Activated CD8-positive, alpha-beta memory T cell treated with anti-CD3 and anti-CD28 coated beads for 36 hours (primary cell): Measurements from ENCODE around the gene SNX9. TPM values are rescaled to one million over a fixed set of nuclear protein-coding genes. Genes with fewer than 3 reads are reported as not detected.
"Not testable (repeated sequence)": the region's sequence is repeated elsewhere in the genome, so short reads cannot be mapped to it uniquely, and the experiment has no call there.

Experiments used
- CTCF ChIA-PET: fragments of 350-600 bp; sonication (Branson Sonifier 250); formaldehyde crosslinking; loops from one replicate; lab custom pipeline; 2021; ENCODE audit warnings: antibody characterized with exemption; lab: Charles Lee
- POLR2A ChIA-PET: fragments of 350-600 bp; sonication (Branson Sonifier 250); formaldehyde crosslinking; loops from one replicate; lab custom pipeline; 2021; ENCODE audit warnings: antibody characterized with exemption; lab: Charles Lee
- total RNA-seq, 2 experiments: library from RNA; stranded (reverse); gene quantifications; one replicate each; pipeline ENCODE4 v1.2.3, GENCODE V29; 2021

SNX9 gene
- total RNA-seq, 2 experiments from 2014 or later = 72.2 to 76.4 TPM

DNA sequence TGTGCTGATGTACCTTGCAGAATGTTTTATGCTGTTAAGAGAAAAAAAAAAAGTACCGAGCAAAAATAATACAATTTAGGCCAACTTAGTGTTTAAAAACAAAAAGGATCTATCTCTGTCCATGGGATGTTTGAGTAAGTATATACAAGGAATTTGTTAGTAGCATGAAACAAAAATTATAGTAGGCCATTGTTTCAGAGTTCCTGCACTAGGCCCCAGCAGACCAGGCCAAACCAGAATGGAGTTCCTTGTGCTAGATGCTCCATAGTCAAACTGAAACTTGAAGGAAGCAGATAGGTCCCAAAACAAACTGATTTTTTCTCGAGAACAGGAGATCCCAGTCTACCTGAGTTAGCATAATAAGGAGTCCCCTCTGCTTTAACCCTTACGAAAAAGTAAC, 72.5 kb downstream of the SNX9 start:
- ChIA-PET POLR2A (no interaction called here), CTCF (no interaction called here)

DNA sequence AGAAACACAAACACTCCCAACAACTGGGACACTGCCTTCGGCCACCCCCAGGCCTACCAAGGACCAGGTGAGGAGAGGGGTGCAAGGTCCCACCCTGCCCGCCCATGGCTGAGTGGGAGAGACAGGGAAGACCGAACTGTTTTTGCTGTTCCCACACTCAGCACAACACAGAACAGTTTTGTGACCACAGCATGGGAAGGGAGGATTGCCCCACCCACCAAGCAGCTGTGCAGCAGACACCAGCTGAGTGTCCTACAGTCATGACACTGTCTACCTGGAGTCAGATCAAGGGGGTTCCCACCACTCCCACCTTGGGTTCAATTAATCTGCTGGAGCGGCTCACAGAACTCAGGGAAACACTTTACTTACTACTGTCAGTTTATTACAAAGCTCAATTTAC, 73.9 kb downstream of the SNX9 start:
- CTCF ChIA-PET = no interaction called here
- POLR2A ChIA-PET = no interaction called here

DNA sequence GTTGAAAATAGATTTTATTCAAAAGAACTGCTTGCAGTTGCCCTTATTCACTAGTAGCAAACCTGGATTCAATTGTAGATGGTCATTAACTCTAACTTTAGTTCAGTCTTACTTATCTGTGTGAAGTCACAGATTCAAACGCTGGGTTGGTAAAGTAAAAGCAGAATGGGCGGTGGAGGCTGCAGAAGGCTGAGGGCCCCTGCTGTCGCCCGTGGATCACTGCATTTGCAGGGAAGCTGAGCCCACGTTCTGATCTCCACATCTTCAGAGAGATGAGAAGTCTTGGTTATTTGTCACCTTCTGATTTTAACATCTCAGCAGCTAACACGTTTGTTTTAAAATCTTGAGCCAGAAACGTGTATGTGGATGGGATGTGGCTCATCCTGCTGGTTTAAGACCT, 75.1 kb downstream of the SNX9 start:
- CTCF ChIA-PET = no interaction called here

DNA sequence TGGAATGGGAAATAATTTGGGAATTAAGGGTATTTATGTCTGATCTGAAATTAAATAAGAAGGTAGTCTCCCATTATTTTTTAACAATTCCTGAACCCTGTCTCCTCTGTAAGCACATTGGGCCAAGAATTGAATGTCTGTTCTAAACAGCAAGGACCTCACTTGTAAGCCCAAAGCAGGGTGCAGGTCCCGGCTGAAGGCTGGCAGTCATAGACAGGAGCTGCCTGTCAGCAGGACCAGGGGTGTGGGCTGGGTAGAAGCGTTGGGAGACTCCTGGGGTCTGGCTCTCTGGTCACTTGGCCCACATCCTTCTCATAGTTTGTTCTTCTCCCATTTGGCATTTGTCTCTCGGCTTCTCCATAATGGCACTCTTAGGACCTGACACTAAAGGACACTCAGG, 75.6 kb downstream of the SNX9 start:
- POLR2A ChIA-PET = interaction anchor here (1.3 kb wide), 1 partner anchor 10 kb away, joined by 3 read pairs; no protein-coding TSS in a partner anchor
- CTCF ChIA-PET = no interaction called here

More for the DNA sequence above, 75.1 kb downstream of the SNX9 start:
- POLR2A ChIA-PET = interaction anchor here (1.3 kb wide), 1 partner anchor 10 kb away, joined by 3 read pairs; no protein-coding TSS in a partner anchor

GRCh38 chr6:157900262-157900661, 77.2 kb downstream of the SNX9 start:
- CTCF ChIA-PET, POLR2A ChIA-PET: not testable (repeated sequence)

- POLR2A ChIA-PET, CTCF ChIA-PET: not testable (repeated sequence)
These were observed 77.7 kb downstream of the SNX9 start for GRCh38 chr6:157900751-157901150.

DNA sequence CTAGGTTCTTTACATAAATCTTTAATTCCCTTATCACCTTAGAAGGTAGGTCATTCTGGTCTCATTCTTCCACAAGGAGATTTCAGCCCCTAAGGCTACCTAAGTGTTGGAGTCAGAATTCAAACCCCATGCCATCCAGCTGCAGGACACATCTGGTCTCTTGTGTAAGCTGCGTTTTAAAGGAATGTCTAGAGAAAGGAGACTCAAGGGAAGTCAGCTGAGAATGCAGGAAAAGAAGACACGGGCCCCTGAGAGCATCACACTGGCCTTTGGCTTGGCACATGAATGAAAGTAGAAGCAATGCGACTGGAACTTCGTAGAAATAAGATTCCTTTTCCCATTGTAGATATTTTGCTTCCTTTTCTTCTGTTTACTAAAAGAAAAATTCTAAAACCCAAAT, 82.0 kb downstream of the SNX9 start:
- POLR2A ChIA-PET = interaction anchor here (0.5 kb wide), 1 partner anchor 244 kb away, joined by 3 read pairs; no protein-coding TSS in a partner anchor
- CTCF ChIA-PET = no interaction called here

GRCh38 chr6:157905590-157906342, 82.7 kb downstream of the SNX9 start:
- POLR2A ChIA-PET = no interaction called here
- CTCF ChIA-PET = no interaction called here

GRCh38 chr6:157906537-157907061, 83.6 kb downstream of the SNX9 start:
- ChIA-PET CTCF (no interaction called here), POLR2A (no interaction called here)

DNA sequence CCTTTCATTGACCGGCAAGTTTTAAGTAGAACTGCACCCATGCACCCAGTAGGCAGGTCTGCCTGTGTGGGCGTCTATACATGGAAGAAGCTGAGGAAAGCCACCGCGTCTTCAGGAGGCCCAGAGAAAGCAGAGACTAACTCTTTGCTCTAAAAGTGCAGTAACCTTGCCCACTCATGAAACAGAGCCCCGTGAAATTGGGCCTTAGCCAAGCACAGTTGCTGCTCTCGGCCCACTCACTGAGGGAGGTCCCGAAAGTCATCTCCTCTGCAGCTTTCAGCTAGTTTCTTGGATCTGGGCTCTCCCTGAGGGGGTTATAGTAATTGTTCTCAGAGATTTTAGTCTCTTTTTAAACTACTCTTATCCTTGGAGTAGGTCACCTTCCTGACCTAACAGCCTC, 84.6 kb downstream of the SNX9 start:
- POLR2A ChIA-PET = no interaction called here
- CTCF ChIA-PET = no interaction called here

- ChIA-PET CTCF (interaction anchor here (0.6 to 1.3 kb wide), 2 partner anchors 164 to 329 kb away, joined by 3 read pairs; no protein-coding TSS in a partner anchor), POLR2A (interaction anchor here (0.8 to 1.1 kb wide), 3 partner anchors 11 to 63 kb away, joined by 3 read pairs; no protein-coding TSS in a partner anchor)
These were observed 85.6 kb downstream of the SNX9 start for GRCh38 chr6:157908369-157909281.

- ChIA-PET POLR2A (no interaction called here), CTCF (interaction anchor here (1.3 kb wide), 1 partner anchor 163 kb away, joined by 3 read pairs; no protein-coding TSS in a partner anchor)
These were observed 86.2 kb downstream of the SNX9 start for GRCh38 chr6:157909282-157909664.

DNA sequence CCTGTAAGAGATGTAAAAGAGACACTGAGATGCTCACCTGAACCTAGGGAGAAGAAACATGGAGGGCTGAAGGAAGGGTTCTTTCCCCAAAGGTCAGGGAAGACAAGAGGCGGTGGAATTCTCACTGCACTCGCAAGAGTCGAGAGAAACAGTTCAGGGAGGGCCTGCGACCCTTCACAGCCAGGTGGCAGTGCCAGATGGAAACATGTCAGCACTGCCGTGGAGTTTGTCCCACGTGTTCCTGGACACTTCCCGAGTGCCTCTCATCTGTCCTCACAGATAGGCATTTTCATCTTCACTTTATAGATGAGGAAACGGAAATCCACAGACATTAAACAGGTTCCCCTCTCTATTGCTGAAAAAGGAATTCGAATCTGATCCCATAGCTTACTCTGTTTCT, 88.2 kb downstream of the SNX9 start:
- CTCF ChIA-PET = no interaction called here
- POLR2A ChIA-PET = no interaction called here

GRCh38 chr6:157911786-157912185, 88.7 kb downstream of the SNX9 start:
- POLR2A ChIA-PET = no interaction called here

GRCh38 chr6:157912326-157912725, 89.3 kb downstream of the SNX9 start:
- CTCF ChIA-PET = no interaction called here
- POLR2A ChIA-PET = no interaction called here

More at GRCh38 chr6:157911786-157912185, 88.7 kb downstream of the SNX9 start:
- CTCF ChIA-PET = no interaction called here

DNA sequence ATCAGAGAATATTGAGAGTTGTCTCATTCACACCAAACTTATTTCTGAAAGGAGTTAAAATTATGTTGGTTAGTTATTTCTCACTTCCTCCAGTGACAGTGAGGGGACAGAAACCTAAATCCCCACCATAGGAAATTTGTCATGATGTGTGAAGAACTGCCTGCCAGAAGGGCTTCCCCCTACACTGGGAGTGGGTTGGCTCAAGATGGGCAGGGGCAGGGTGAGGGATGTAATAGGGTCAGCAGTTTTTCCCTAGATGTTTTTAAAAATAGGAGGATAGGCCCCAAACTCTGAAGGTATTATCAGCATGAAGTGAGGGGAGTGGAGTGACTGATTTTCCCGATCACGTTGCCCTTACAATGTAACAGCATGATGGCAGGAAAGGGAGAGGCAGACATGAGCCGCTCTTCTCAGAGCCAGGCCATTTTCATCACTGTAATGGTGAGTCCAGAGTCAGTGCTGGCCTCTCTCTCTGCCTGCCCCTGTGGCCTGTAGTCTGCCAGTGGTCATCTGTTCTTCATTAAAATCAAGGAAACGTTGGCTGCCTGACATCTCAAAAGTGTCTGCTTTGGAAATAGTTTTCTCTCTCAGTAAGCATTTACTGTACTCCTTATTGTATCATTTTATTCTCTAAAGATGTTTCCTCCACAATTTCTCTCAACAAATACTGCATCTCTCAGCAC, 98.8 kb downstream of the SNX9 start:
- ChIA-PET POLR2A (no interaction called here), CTCF (no interaction called here)

GRCh38 chr6:157925771-157926170, 102.7 kb downstream of the SNX9 start:
- ChIA-PET CTCF (interaction anchor here (0.8 kb wide), 1 partner anchor 100 kb away, joined by 4 read pairs; no protein-coding TSS in a partner anchor), POLR2A (no interaction called here)

DNA sequence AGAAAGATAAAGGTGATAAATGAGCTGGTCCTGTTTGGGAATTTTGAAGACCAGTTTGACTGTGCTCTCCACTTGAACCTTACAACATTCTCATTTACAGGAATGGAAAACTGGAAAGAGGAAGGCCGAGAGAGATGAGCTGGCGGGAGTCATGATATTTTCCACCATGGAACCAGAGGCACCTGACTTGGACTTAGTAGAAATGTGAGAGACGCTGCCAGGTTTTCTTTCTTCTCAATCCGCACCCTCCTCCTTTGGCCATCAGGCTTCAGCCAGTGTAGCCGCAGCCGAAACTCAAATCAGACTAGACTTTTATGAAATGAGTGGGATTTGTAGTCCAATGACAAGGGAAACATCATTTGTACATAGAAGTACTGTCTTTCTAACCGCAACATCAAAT, 104.0 kb downstream of the SNX9 start:
- ChIA-PET CTCF (interaction anchor here (0.8 kb wide), 1 partner anchor 33 kb away, joined by 3 read pairs; no protein-coding TSS in a partner anchor), POLR2A (no interaction called here)

DNA sequence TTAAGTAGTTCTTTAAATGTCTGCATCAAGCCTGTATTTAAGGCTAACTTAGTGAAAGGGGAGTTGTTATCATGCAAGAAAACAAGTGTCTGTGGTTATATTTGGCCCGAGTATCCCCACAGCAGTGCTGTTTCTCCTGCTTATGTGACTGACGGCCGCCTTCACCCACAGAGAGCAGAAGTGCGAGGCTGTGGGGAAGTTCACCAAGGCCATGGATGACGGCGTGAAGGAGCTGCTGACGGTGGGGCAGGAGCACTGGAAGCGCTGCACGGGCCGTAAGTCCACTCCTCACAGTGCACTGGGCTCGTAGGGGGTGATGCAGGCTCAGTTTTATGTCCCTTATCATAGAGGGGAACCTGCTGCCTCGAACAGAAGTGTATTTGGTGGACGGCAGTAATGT, 105.4 kb downstream of the SNX9 start:
- CTCF ChIA-PET = no interaction called here
- POLR2A ChIA-PET = no interaction called here
